Transverse colon (tissue), 4 donors: ENCODE results near the gene ZBTB44.

Experiments used
- EP300 ChIP-seq: sonication (generic); formaldehyde crosslinking; IDR thresholded peaks from one replicate; pipeline ENCODE4 v1.6.1; 2017; ENCODE audit warnings: antibody characterized with exemption, low read depth
- POLR2A ChIP-seq: fragments of 450-650 bp; IDR thresholded peaks from one replicate; pipeline ENCODE4 v1.6.1; 2016; ENCODE audit warnings: antibody characterized with exemption, mild to moderate bottlenecking, moderate library complexity
- POLR2AphosphoS5 ChIP-seq, 3 donors: sonication (generic); formaldehyde crosslinking; IDR thresholded peaks; one replicate each; pipeline ENCODE4 v1.6.1; 2016; ENCODE audit warnings: antibody characterized with exemption in 3 of 3
- TF ChIP-seq, protein P1 (sequence below), 5 experiments: fragments of 200-600 bp in 3 of 5; fragments of 450-650 bp in 2 of 5; sonication (generic) in 3 of 5; IDR thresholded peaks; 1 replicate in 2 of 5; 2 replicates in 3 of 5; pipeline ENCODE4 v1.5.1; 2016 to 2017; ENCODE audit warnings: antibody characterized with exemption in 5 of 5, inconsistent platforms in 3 of 5, mild to moderate bottlenecking in 2 of 5, moderate library complexity in 1 of 5

DNA sequence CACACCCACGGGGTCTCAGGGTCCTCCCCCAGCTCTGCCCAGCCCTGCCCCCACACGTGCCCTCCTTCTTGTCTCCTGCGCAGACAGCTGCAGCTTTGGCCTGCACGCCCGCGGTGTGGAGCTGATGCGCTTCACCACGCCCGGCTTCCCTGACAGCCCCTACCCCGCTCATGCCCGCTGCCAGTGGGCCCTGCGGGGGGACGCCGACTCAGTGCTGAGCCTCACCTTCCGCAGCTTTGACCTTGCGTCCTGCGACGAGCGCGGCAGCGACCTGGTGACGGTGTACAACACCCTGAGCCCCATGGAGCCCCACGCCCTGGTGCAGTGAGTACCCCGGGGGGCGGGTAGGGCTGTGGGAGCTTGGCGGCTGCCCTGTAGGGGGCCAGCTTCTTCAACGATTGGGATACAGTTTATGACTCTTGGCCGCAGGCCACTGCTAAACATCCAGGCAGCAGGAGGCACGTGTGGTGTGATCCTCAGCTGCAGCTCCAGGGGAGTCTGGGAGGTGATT, 124.3 kb downstream of the ZBTB44 start:
- TF ChIP-seq, protein P1, sequence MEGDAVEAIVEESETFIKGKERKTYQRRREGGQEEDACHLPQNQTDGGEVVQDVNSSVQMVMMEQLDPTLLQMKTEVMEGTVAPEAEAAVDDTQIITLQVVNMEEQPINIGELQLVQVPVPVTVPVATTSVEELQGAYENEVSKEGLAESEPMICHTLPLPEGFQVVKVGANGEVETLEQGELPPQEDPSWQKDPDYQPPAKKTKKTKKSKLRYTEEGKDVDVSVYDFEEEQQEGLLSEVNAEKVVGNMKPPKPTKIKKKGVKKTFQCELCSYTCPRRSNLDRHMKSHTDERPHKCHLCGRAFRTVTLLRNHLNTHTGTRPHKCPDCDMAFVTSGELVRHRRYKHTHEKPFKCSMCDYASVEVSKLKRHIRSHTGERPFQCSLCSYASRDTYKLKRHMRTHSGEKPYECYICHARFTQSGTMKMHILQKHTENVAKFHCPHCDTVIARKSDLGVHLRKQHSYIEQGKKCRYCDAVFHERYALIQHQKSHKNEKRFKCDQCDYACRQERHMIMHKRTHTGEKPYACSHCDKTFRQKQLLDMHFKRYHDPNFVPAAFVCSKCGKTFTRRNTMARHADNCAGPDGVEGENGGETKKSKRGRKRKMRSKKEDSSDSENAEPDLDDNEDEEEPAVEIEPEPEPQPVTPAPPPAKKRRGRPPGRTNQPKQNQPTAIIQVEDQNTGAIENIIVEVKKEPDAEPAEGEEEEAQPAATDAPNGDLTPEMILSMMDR (IDR thresholded peaks at IDR 0.05): peak in 2 of 5 experiments; percentile 7 to 37
- no peak for TF ChIP-seq POLR2A
- TF ChIP-seq POLR2AphosphoS5 (IDR thresholded peaks at IDR 0.05): no peak
- no peak for TF ChIP-seq EP300
